ENCODE measurements around the gene GLCCI1.
"Not testable (repeated sequence)": the region's sequence is repeated elsewhere in the genome, so short reads cannot be mapped to it uniquely, and the experiment has no call there.

The GLCCI1 gene

GRCh38 chr7:8052824-8053223 lies 84.2 kb downstream of the GLCCI1 start:
- ATAC-seq, result no peak

- no peak for ATAC-seq
These were observed 87.8 kb downstream of the GLCCI1 start for GRCh38 chr7:8056439-8056838.

- no peak for ATAC-seq
These were observed 89.0 kb downstream of the GLCCI1 start for GRCh38 chr7:8057566-8057965.

- no peak for ATAC-seq
These were observed 89.7 kb downstream of the GLCCI1 start for GRCh38 chr7:8058322-8058721.

GRCh38 chr7:8058852-8059251 lies 90.3 kb downstream of the GLCCI1 start:
- ATAC-seq, result no peak

GRCh38 chr7:8060241-8060640 lies 91.6 kb downstream of the GLCCI1 start:
- ATAC-seq, result no peak

GRCh38 chr7:8063300-8063699 lies 94.7 kb downstream of the GLCCI1 start:
- ATAC-seq, result not testable (repeated sequence)

- no peak for ATAC-seq
These were observed 95.2 kb downstream of the GLCCI1 start for GRCh38 chr7:8063706-8064297.

- ATAC-seq, result no peak
These were observed 96.2 kb downstream of the GLCCI1 start for GRCh38 chr7:8064828-8065227.

GRCh38 chr7:8065356-8065813 lies 96.8 kb downstream of the GLCCI1 start:
- no peak for ATAC-seq

GRCh38 chr7:8068892-8069686 lies 100.5 kb downstream of the GLCCI1 start:
- no peak for ATAC-seq

GRCh38 chr7:8070451-8071180 lies 102.0 kb downstream of the GLCCI1 start:
- ATAC-seq, result no peak

- no peak for ATAC-seq
These were observed 109.8 kb downstream of the GLCCI1 start for GRCh38 chr7:8078418-8078817.

GRCh38 chr7:8082762-8083161 lies 114.2 kb downstream of the GLCCI1 start:
- ATAC-seq, result no peak

GRCh38 chr7:8084836-8085235 lies 116.2 kb downstream of the GLCCI1 start:
- ATAC-seq, result no peak

- no peak for ATAC-seq
These were observed 116.8 kb downstream of the GLCCI1 start for GRCh38 chr7:8085420-8085819.

- ATAC-seq, result no peak
These were observed 117.6 kb downstream of the GLCCI1 start for GRCh38 chr7:8086239-8086638.

- ATAC-seq, result no peak
These were observed 120.6 kb downstream of the GLCCI1 start for GRCh38 chr7:8089036-8089780.

GRCh38 chr7:8092140-8092539 lies 123.5 kb downstream of the GLCCI1 start:
- ATAC-seq, result no peak

GRCh38 chr7:8094164-8095140 lies 125.9 kb downstream of the GLCCI1 start:
- ATAC-seq, result no peak

GRCh38 chr7:8101292-8101691 lies 132.7 kb downstream of the GLCCI1 start:
- not testable (repeated sequence) for ATAC-seq

- ATAC-seq, result no peak
These were observed 134.7 kb downstream of the GLCCI1 start for GRCh38 chr7:8103282-8103681.

Data from activated CD4-positive, CD25-positive, alpha-beta regulatory T cell treated with anti-CD3 and anti-CD28 coated beads, Interleukin-2, amount 50 U/mL, for 24 hours (primary cell).